Rectal smooth muscle tissue (tissue), 1 donor: ENCODE data around the gene SLC41A3.

Source experiments
- H3K27ac ChIP-seq: one replicate; pipeline ENCODE4 v1.7.0; 2013; ENCODE audit warnings: low read depth, low read length, inconsistent platforms
- H3K27me3 ChIP-seq: one replicate; pipeline ENCODE4 v1.7.0; 2013; ENCODE audit warnings: low read length; ENCODE audit not compliant: control insufficient read depth, insufficient read depth
- H3K36me3 ChIP-seq: one replicate; pipeline ENCODE4 v1.7.0; 2013; ENCODE audit warnings: low read length; ENCODE audit not compliant: control insufficient read depth, insufficient read depth
- H3K4me1 ChIP-seq: one replicate; pipeline ENCODE4 v1.7.0; 2013; ENCODE audit warnings: low read length; ENCODE audit not compliant: control insufficient read depth, insufficient read depth
- H3K4me3 ChIP-seq: one replicate; pipeline ENCODE4 v1.7.0; 2013; ENCODE audit warnings: low read length
- H3K9ac ChIP-seq: one replicate; pipeline ENCODE4 v1.7.0; 2013; ENCODE audit warnings: low read length

SLC41A3 gene

DNA sequence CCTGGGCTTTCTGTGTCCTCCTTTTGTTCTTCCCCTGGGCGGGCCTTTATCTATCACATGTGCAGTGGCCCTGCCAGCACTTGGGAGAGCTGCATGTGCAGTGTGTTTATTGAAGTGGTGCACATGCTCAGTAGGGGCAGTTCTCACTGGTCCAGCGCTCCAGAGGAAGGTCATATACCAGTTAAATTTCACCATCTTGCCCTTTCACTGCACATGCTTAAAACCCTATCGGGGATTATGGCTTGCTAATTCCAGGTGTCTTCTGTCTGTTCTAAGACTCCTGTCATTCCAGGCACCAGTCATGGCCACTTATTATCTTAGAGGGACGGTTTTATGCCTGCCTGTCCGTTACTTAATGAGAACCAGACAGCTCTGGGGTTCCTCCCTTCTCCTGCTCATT is 62.7 kb downstream of the SLC41A3 start:
- Histone ChIP-seq H3K9ac (no peak overlapping the region), H3K27me3 (no peaks in the 10 kb centered on the region), H3K27ac (no peak overlapping the region), H3K4me3 (no peak overlapping the region), H3K4me1 (no peaks in the 10 kb centered on the region), H3K36me3 (peaks cover 15% of the 10 kb centered on the region)

DNA sequence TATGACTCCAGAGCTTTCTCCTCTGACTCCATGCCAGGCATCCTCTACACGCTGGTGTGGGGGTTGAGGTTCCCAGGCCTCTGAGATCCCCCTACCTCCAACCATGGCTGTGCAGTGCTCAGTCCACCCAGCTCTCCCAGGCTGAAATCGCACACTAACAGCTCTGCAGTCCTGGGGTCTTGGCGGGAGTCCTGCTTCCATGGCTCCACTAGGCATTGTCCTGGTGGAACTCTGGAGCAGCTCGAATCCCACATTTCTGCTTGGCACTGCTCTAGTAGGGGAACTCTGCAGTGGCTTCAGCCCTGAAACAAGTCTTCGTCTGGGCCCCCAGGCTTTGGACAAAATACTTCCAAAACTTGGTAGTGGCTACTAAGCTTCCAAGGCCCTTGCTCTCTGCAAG is 64.2 kb downstream of the SLC41A3 start:
- H3K27ac ChIP-seq: no peak overlapping the region
- H3K36me3 ChIP-seq: peaks cover 12% of the 10 kb centered on the region
- no peaks in the 10 kb centered on the region for H3K4me1 ChIP-seq
- H3K27me3 ChIP-seq: no peaks in the 10 kb centered on the region
- no peak overlapping the region for H3K4me3 ChIP-seq
- no peak overlapping the region for H3K9ac ChIP-seq

- Histone ChIP-seq H3K27ac (no peak overlapping the region), H3K27me3 (no peaks in the 10 kb centered on the region), H3K9ac (no peak overlapping the region), H3K36me3 (peaks cover 10% of the 10 kb centered on the region), H3K4me3 (no peak overlapping the region), H3K4me1 (peaks cover under 1% of the 10 kb centered on the region)
Observed at GRCh38 chr3:126018995-126019394, 64.9 kb downstream of the SLC41A3 start.

DNA sequence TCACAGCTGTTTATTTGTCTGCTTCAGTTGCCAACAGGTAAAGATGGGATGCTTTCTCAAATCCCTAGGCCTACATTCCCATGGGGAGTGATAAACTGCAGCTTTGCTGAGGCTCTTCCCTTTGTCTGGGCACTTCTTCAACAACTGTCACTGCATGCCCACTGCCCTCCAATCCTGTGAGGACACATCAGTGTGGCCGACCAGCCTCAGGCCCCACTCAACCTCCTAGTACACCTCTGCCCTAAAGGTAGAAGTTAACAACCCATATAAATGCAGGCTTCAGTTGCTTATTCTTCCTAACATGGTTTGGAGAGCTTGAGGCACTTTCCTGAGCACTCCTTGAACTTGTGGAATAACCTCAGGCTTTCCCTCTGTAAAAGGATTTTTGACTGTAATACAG is 65.4 kb downstream of the SLC41A3 start:
- H3K4me1 ChIP-seq: peaks cover 4% of the 10 kb centered on the region
- no peak overlapping the region for H3K4me3 ChIP-seq
- no peak overlapping the region for H3K9ac ChIP-seq
- H3K27ac ChIP-seq: no peak overlapping the region
- H3K27me3 ChIP-seq: no peaks in the 10 kb centered on the region
- H3K36me3 ChIP-seq: peaks cover 10% of the 10 kb centered on the region

GRCh38 chr3:126017362-126017761 is 66.6 kb downstream of the SLC41A3 start:
- H3K27me3 ChIP-seq: no peaks in the 10 kb centered on the region
- no peak overlapping the region for H3K27ac ChIP-seq
- peaks cover 4% of the 10 kb centered on the region for H3K4me1 ChIP-seq
- no peak overlapping the region for H3K9ac ChIP-seq
- H3K4me3 ChIP-seq: no peak overlapping the region
- H3K36me3 ChIP-seq: peaks cover 4% of the 10 kb centered on the region

DNA sequence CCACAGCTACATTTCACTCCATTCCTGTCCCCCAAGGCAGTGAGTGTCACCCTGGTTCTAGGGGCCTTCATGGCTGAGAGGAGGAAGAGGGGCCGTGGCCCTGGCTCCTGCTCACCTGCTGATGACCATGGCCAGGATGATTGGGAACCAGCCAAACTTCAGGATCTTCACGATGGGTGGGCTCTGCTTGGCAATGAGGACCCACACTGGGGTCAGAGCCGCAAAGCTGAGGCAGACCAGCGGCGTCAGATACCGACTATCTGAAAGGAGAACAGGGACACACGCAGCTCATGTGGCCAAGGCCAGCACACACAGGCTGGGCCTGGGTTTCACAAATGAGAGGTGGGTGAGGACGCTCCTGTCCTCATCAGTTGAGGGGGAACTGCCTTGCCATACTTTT is 67.3 kb downstream of the SLC41A3 start:
- Histone ChIP-seq H3K27me3 (no peaks in the 10 kb centered on the region), H3K4me3 (no peak overlapping the region), H3K27ac (no peak overlapping the region), H3K36me3 (peaks cover 6% of the 10 kb centered on the region), H3K4me1 (peaks cover 4% of the 10 kb centered on the region), H3K9ac (no peak overlapping the region)

DNA sequence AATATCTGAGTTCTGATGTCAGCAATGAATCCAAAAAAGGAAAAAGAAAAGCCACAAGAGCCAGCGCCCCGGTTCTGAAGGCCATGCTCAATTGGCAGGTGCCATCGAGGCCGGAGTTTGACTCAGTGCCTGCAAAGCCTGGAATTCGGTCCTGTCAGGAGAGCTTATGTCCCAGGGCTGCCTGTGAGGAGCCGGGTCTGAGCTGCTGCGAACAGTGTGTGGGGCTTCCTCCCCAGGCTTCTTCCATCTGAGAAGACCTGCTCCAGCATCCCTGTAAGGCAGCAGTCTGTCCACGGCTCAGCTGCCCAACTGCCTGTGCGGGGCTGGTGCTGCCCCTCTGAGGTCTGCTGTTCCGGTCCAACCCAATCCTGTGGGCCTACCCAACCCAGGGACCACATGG is 68.8 kb downstream of the SLC41A3 start:
- H3K36me3 ChIP-seq: peaks cover 6% of the 10 kb centered on the region
- H3K27ac ChIP-seq: no peak overlapping the region
- no peak overlapping the region for H3K9ac ChIP-seq
- H3K4me3 ChIP-seq: no peak overlapping the region
- H3K4me1 ChIP-seq: peaks cover 4% of the 10 kb centered on the region
- no peaks in the 10 kb centered on the region for H3K27me3 ChIP-seq

GRCh38 chr3:126014252-126014651 is 69.7 kb downstream of the SLC41A3 start:
- H3K27me3 ChIP-seq: no peaks in the 10 kb centered on the region
- H3K9ac ChIP-seq: no peak overlapping the region
- peaks cover 4% of the 10 kb centered on the region for H3K4me1 ChIP-seq
- H3K27ac ChIP-seq: no peak overlapping the region
- no peak overlapping the region for H3K4me3 ChIP-seq
- H3K36me3 ChIP-seq: peaks cover 6% of the 10 kb centered on the region

DNA sequence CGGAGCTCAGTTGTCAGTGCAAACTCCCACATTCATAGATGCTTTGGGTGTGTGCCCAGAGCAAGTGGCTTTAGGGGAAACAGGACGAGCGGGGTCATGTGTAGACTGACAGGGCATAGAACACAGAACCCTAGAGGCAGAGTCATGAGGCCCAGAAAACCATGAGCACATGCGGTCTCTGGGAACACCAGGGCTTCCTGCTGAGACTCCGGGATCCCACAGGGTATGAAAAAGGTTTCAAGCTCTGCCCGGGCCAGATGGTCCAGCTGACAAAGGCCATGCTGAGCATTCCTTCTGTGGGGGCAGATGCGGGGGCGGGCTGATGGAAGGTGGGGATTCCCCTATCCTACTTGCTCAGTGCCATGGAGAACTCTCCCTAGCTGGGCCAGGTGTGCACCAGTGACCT is 70.2 kb downstream of the SLC41A3 start:
- Histone ChIP-seq H3K27ac (no peak overlapping the region), H3K4me3 (no peak overlapping the region), H3K9ac (no peak overlapping the region), H3K27me3 (no peaks in the 10 kb centered on the region), H3K36me3 (peaks cover 7% of the 10 kb centered on the region), H3K4me1 (peaks cover 4% of the 10 kb centered on the region)

DNA sequence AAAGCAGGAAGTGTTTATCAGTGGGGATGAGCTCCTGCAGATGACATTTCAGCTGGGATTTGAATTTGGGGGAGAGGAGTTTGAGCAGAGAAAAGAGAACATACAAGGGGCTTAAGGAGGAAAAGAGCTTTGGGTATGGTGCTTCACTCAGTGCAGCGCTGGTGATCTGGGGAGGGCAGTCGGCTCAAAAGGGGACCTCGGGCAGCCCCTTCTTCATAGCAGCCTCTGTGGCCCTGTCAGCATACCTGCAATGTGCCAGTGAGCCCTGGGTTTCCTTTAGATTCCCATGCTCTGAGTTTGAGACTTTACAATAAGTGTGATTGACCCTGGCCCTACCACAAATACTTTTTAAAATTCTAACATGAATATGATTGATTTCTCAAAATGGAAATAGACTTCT is 74.7 kb downstream of the SLC41A3 start:
- Histone ChIP-seq H3K27me3 (no peaks in the 10 kb centered on the region), H3K4me1 (peaks cover 4% of the 10 kb centered on the region), H3K27ac (no peak overlapping the region), H3K4me3 (no peak overlapping the region), H3K36me3 (peaks cover 15% of the 10 kb centered on the region), H3K9ac (no peak overlapping the region)

DNA sequence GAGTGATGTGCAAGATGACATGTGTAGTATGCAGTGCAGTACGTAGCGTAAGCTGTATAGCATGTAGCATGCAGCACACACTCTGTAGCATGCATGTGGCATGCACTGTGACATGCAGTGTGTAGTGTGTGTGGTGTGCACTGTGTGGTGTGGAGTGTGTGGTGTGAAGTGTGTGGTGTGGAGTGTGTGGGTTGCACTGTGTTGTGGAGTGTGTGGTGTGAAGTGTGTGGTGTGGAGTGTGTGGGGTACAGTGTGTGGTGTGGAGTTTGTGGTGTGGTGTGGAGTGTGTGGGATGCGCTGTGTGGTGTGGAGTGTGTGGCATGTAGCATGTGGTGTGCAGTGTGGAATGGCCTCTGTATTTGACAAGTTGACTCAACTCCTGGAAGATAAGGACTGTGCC is 75.7 kb downstream of the SLC41A3 start:
- no peaks in the 10 kb centered on the region for H3K4me1 ChIP-seq
- H3K4me3 ChIP-seq: no peak overlapping the region
- H3K27me3 ChIP-seq: no peaks in the 10 kb centered on the region
- no peak overlapping the region for H3K9ac ChIP-seq
- peaks cover 15% of the 10 kb centered on the region for H3K36me3 ChIP-seq
- no peak overlapping the region for H3K27ac ChIP-seq

DNA sequence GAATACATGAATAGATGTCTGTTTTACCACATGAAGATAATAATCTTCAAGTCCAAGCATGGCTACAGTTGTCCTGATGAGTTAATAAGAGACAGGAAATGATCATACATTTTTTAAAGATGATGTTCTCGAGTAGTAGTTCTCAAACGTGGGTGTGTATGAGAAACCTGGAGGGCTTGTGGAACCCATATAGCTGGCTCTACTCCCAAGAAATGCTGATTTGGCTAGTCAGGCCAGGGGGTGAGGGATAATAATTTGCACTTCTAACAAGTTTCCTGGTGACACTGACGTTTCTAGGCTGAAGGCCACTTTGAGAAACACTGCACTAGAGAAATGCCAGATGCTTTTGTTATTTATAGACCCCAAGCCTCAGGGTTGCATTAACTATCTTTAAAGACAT is 78.0 kb downstream of the SLC41A3 start:
- Histone ChIP-seq H3K27me3 (no peaks in the 10 kb centered on the region), H3K4me1 (no peaks in the 10 kb centered on the region), H3K27ac (no peak overlapping the region), H3K4me3 (no peak overlapping the region), H3K9ac (no peak overlapping the region), H3K36me3 (peaks cover 12% of the 10 kb centered on the region)

DNA sequence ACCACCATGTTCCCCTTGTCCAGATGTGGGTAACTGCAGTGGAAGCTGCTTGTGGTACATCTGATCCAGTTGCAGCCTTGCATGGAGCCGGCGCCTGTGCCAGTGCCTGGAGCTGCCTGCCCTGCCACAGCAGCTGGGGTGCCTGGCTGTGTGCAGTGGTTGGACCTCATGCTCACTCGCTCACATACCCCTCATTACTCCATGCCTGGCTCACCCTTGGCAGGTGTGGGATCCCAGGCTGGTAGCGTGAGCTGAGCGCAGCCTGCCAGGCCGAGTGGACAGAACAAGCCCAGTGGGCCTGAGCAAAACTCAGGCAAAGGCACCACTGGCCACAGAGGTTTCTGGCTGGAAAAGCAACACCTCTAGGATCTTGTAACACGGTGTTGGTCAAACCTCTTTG is 79.2 kb downstream of the SLC41A3 start:
- no peak overlapping the region for H3K4me3 ChIP-seq
- H3K27ac ChIP-seq: no peak overlapping the region
- no peaks in the 10 kb centered on the region for H3K27me3 ChIP-seq
- H3K4me1 ChIP-seq: no peaks in the 10 kb centered on the region
- peaks cover 12% of the 10 kb centered on the region for H3K36me3 ChIP-seq
- H3K9ac ChIP-seq: no peak overlapping the region
